Measurements from ENCODE around the gene USP10.
"Not testable (repeated sequence)": the region's sequence is repeated elsewhere in the genome, so short reads cannot be mapped to it uniquely, and the experiment has no call there.

Gene USP10

GRCh38 chr16:84673203-84673535, 26.6 kb upstream of the USP10 start:
- DNase-seq (ENCODE audit: low spot score), result no peak

- no peak for DNase-seq (ENCODE audit: low spot score)
These were observed 26.2 kb upstream of the USP10 start for GRCh38 chr16:84673561-84673960.

GRCh38 chr16:84675423-84675822, 24.4 kb upstream of the USP10 start:
- no peak for DNase-seq (ENCODE audit: low spot score)

- no peak for DNase-seq (ENCODE audit: low spot score)
These were observed 23.9 kb upstream of the USP10 start for GRCh38 chr16:84675884-84676283.

GRCh38 chr16:84677017-84677803, 22.6 kb upstream of the USP10 start:
- DNase-seq (ENCODE audit: low spot score), result no peak

- DNase-seq (ENCODE audit: low spot score), result no peak
These were observed 22.0 kb upstream of the USP10 start for GRCh38 chr16:84677849-84678248.

- no peak for DNase-seq (ENCODE audit: low spot score)
These were observed 21.3 kb upstream of the USP10 start for GRCh38 chr16:84678541-84678940.

GRCh38 chr16:84680165-84680842, 19.5 kb upstream of the USP10 start:
- no peak for DNase-seq (ENCODE audit: low spot score)

GRCh38 chr16:84680843-84681629, 18.8 kb upstream of the USP10 start:
- DNase-seq (ENCODE audit: low spot score), result no peak

- no peak for DNase-seq (ENCODE audit: low spot score)
These were observed 15.9 kb upstream of the USP10 start for GRCh38 chr16:84683691-84684591.

GRCh38 chr16:84684592-84684965, 15.2 kb upstream of the USP10 start:
- DNase-seq (ENCODE audit: low spot score), result no peak

- no peak for DNase-seq (ENCODE audit: low spot score)
These were observed 14.6 kb upstream of the USP10 start for GRCh38 chr16:84685210-84685609.

- DNase-seq (ENCODE audit: low spot score), result no peak
These were observed 13.0 kb upstream of the USP10 start for GRCh38 chr16:84686707-84687298.

- peak; percentile 79 for DNase-seq (ENCODE audit: low spot score)
These were observed 12.1 kb upstream of the USP10 start for GRCh38 chr16:84687715-84688114.

GRCh38 chr16:84688163-84688562, 11.6 kb upstream of the USP10 start:
- DNase-seq (ENCODE audit: low spot score), result not testable (repeated sequence)

- DNase-seq (ENCODE audit: low spot score), result peak; percentile 76
These were observed 10.7 kb upstream of the USP10 start for GRCh38 chr16:84689111-84689510.

- no peak for DNase-seq (ENCODE audit: low spot score)
These were observed 9.5 kb upstream of the USP10 start for GRCh38 chr16:84690088-84690819.

GRCh38 chr16:84692451-84693214, 7.2 kb upstream of the USP10 start:
- DNase-seq (ENCODE audit: low spot score), result no peak

- DNase-seq (ENCODE audit: low spot score), result not testable (repeated sequence)
These were observed 5.9 kb upstream of the USP10 start for GRCh38 chr16:84693869-84694268.

GRCh38 chr16:84694980-84695379, 4.8 kb upstream of the USP10 start:
- no peak for DNase-seq (ENCODE audit: low spot score)

Measured in AG20443 (cell line).